HepG2 (cell line): Measurements from ENCODE around the gene CNOT8. TPM values are rescaled to one million over a fixed set of nuclear protein-coding genes. Genes with fewer than 3 reads are reported as not detected.

ENCODE experiments used
- ARNTL ChIP-seq: sonication (generic); formaldehyde crosslinking; IDR thresholded peaks from 2 replicates; pipeline ENCODE4 v1.4.0; 2020; ENCODE audit warnings: mild to moderate bottlenecking, missing genetic modification reagents
- ETS1 ChIP-seq: sonication (generic); formaldehyde crosslinking; IDR thresholded peaks from 2 replicates; pipeline ENCODE4 v1.4.0; 2020; ENCODE audit warnings: missing genetic modification reagents
- GABPA ChIP-seq, 2 experiments: IDR thresholded peaks; 2 replicates each; pipeline ENCODE4 v1.6.1; 2011 to 2016; ENCODE audit warnings: low read depth in 2 of 2, low read length in 1 of 2, missing biosample characterization in 1 of 2, missing genetic modification characterization in 1 of 2
- KDM3A ChIP-seq: IDR thresholded peaks from 2 replicates; pipeline ENCODE4 v1.6.1; 2018; ENCODE audit warnings: low read depth, missing compliant biosample characterization
- NCOA1 ChIP-seq: sonication (generic); formaldehyde crosslinking; IDR thresholded peaks from 2 replicates; pipeline ENCODE4 v1.9.0; 2021; ENCODE audit warnings: missing genetic modification reagents
- NFIC ChIP-seq: IDR thresholded peaks from 2 replicates; pipeline ENCODE4 v1.6.1; 2012; ENCODE audit warnings: mild to moderate bottlenecking, low read length, inconsistent platforms
- POGZ ChIP-seq: sonication (generic); formaldehyde crosslinking; IDR thresholded peaks from 2 replicates; pipeline ENCODE4 v1.4.0; 2020; ENCODE audit warnings: mild to moderate bottlenecking, missing genetic modification reagents
- SALL2 ChIP-seq: sonication (generic); formaldehyde crosslinking; IDR thresholded peaks from 2 replicates; pipeline ENCODE4 v1.8.1; 2023; ENCODE audit warnings: mild to moderate bottlenecking, missing genetic modification reagents, inconsistent platforms
- SIN3B ChIP-seq: fragments of 150-350 bp; IDR thresholded peaks from 2 replicates; pipeline ENCODE4 v1.6.1; 2014; ENCODE audit warnings: low read length
- ZHX1 ChIP-seq: sonication (generic); formaldehyde crosslinking; IDR thresholded peaks from 2 replicates; pipeline ENCODE4 v1.8.1; 2022; ENCODE audit warnings: low read depth, mild to moderate bottlenecking, missing genetic modification reagents
- ZNF12 ChIP-seq: sonication (generic); formaldehyde crosslinking; IDR thresholded peaks from 2 replicates; pipeline ENCODE4 v1.5.0; 2020; ENCODE audit warnings: missing genetic modification reagents
- ZNF143 ChIP-seq: sonication (generic); formaldehyde crosslinking; IDR thresholded peaks from 2 replicates; pipeline ENCODE4 v1.4.0; 2020; ENCODE audit warnings: missing genetic modification reagents
- ZNF280B ChIP-seq: sonication (generic); formaldehyde crosslinking; IDR thresholded peaks from 2 replicates; pipeline ENCODE4 v1.5.0; 2020; ENCODE audit warnings: missing genetic modification reagents, mild to moderate bottlenecking, borderline replicate concordance
- ZNF460 ChIP-seq: sonication (generic); formaldehyde crosslinking; IDR thresholded peaks from 2 replicates; pipeline ENCODE4 v1.5.1; 2020; ENCODE audit warnings: missing genetic modification reagents, mild to moderate bottlenecking, borderline replicate concordance
- ZNF496 ChIP-seq: sonication (generic); formaldehyde crosslinking; IDR thresholded peaks from 2 replicates; pipeline ENCODE4 v1.8.1; 2023; ENCODE audit warnings: mild to moderate bottlenecking, moderate library complexity, missing genetic modification reagents; ENCODE audit not compliant: insufficient replicate concordance
- ZNF563 ChIP-seq: sonication (generic); formaldehyde crosslinking; IDR thresholded peaks from 2 replicates; pipeline ENCODE4 v1.8.0; 2022; ENCODE audit warnings: mild to moderate bottlenecking, moderate library complexity, missing genetic modification reagents
- ZNF776 ChIP-seq: sonication (generic); formaldehyde crosslinking; IDR thresholded peaks from 2 replicates; pipeline ENCODE4 v1.4.0; 2020; ENCODE audit warnings: mild to moderate bottlenecking, missing genetic modification reagents
- ZNF839 ChIP-seq: sonication (generic); formaldehyde crosslinking; IDR thresholded peaks from 2 replicates; pipeline ENCODE4 v1.4.0; 2020; ENCODE audit warnings: missing genetic modification reagents, mild to moderate bottlenecking, borderline replicate concordance
- ZSCAN9 ChIP-seq: IDR thresholded peaks from 2 replicates; pipeline ENCODE4 v1.6.1; 2016; ENCODE audit warnings: borderline replicate concordance
- polyA plus RNA-seq, 8 experiments: library from polyadenylated mRNA; depleted of rRNA in 3 of 8; stranded (reverse) in 7 of 8; unstranded in 1 of 8; fragments of >200 nt; fragmentation: Illumina TruSeq in 4 of 8; extraction: Trizol in 4 of 8; gene quantifications; 2 replicates each; pipeline versions ENCODE4 v1.2.1 to v1.2.3, GENCODE V29; 2011 to 2016; ENCODE audit warnings: low read depth in 4 of 8, missing spikeins in 1 of 8, mixed read lengths in 1 of 8; ENCODE audit not compliant: insufficient read depth in 1 of 8
- total RNA-seq, 5 experiments: library from RNA; depleted of rRNA; stranded (reverse); fragments of >200 nt; fragmentation: Illumina TruSeq; extraction: Trizol; gene quantifications; 2 replicates each; pipeline ENCODE4 v1.2.3, GENCODE V29; 2016; ENCODE audit warnings: low read depth in 1 of 5
- TF ChIP-seq, protein P1 (sequence below): IDR thresholded peaks from 2 replicates; pipeline ENCODE4 v1.4.0; 2020; ENCODE audit warnings: mild to moderate bottlenecking, missing genetic modification reagents

Gene CNOT8
- total and polyA plus RNA-seq, 2 of the 13 experiments (the other 11 are each of a cell fraction or from before 2014, with no cell fraction given) = 37.1 to 74.9 TPM

DNA sequence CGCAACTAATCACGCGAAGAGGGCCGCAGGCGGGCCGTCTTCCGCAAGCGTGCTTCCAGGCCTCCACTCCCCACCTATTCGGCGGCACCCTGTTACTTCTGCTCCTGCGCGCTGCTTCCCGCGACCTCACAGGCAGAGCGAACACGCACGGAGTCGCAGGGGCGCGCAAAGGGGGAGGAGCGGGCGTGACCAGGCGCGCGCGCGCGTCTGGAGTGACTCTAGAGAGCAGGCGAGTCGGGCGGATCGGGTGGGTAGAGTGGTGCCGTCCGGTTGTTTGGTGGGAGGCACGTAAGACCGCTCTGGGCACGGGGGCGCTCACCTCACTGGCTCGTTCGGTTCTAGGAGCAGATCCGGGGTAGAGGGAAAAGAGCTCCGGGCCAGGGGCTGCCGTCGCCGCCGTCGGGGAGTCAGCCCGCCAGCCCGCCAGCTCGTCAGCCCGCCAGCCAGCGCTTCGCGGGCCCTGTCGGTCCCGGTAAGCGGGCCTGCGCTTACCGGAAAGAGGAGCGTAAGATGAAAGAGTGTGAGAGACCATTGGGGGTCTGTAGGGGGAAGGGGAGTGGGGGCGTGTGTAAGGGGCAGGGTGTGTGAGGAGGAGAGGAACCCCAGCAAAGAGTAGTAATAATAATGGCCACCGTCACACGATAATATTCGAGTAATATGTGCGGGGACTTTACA lies at the start of gene CNOT8 (continued):
- TF ChIP-seq ETS1 (no peak; the same call in 1 of the 2 replicates), ZNF143 (CRISPR knock-in tag) (0 out of 2 replicates have a peak, but pooled peaks have one; percentile 22), GABPA (IDR thresholded peaks at IDR 0.05; ENCODE audit: low read depth, low read length) (peak; percentile 69), GABPA (CRISPR knock-in tag; IDR thresholded peaks at IDR 0.05; ENCODE audit: low read depth) (peak; percentile 86), ZSCAN9 (CRISPR knock-in tag) (peak; percentile 74; the same call in 1 of the 2 replicates), ZNF12 (CRISPR knock-in tag) (0 out of 2 replicates have a peak, but pooled peaks have one; percentile 7), ZHX1 (no peak), POGZ (CRISPR knock-in tag) (peak; percentile 88), ZNF460 (peak; percentile 71; the same call in 1 of the 2 replicates), ZNF496 (CRISPR knock-in tag) (no peak), SIN3B (0 out of 2 replicates have a peak, but pooled peaks have one; percentile 20), ZNF280B (CRISPR knock-in tag) (peak; percentile 66; the same call in 1 of the 2 replicates), NCOA1 (no peak), ZNF839 (CRISPR knock-in tag) (0 out of 2 replicates have a peak, but pooled peaks have one; percentile 87), ZNF563 (CRISPR knock-in tag) (peak; percentile 83), SALL2 (no peak; the same call in 1 of the 2 replicates), KDM3A (CRISPR knock-in tag) (0 out of 2 replicates have a peak, but pooled peaks have one; percentile 35), NFIC (0 out of 2 replicates have a peak, but pooled peaks have one; percentile 31), ZNF776 (CRISPR knock-in tag) (no peak; the same call in 1 of the 2 replicates), ARNTL (no peak)
- TF ChIP-seq, protein P1, sequence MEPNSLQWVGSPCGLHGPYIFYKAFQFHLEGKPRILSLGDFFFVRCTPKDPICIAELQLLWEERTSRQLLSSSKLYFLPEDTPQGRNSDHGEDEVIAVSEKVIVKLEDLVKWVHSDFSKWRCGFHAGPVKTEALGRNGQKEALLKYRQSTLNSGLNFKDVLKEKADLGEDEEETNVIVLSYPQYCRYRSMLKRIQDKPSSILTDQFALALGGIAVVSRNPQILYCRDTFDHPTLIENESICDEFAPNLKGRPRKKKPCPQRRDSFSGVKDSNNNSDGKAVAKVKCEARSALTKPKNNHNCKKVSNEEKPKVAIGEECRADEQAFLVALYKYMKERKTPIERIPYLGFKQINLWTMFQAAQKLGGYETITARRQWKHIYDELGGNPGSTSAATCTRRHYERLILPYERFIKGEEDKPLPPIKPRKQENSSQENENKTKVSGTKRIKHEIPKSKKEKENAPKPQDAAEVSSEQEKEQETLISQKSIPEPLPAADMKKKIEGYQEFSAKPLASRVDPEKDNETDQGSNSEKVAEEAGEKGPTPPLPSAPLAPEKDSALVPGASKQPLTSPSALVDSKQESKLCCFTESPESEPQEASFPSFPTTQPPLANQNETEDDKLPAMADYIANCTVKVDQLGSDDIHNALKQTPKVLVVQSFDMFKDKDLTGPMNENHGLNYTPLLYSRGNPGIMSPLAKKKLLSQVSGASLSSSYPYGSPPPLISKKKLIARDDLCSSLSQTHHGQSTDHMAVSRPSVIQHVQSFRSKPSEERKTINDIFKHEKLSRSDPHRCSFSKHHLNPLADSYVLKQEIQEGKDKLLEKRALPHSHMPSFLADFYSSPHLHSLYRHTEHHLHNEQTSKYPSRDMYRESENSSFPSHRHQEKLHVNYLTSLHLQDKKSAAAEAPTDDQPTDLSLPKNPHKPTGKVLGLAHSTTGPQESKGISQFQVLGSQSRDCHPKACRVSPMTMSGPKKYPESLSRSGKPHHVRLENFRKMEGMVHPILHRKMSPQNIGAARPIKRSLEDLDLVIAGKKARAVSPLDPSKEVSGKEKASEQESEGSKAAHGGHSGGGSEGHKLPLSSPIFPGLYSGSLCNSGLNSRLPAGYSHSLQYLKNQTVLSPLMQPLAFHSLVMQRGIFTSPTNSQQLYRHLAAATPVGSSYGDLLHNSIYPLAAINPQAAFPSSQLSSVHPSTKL (CRISPR knock-in tag) = peak; percentile 58
